IMR-90 (cell line): Measurements from ENCODE around the gene LAG3. TPM values are rescaled to one million over a fixed set of nuclear protein-coding genes. Genes with fewer than 3 reads are reported as not detected.

ENCODE experiments used
- ATAC-seq: fragments of 200-7000 bp; cut with Tn5 transposase; 2 replicates; pipeline ENCODE4 v1.9.1; 2020; ENCODE audit warnings: low read depth, mild to moderate bottlenecking, moderate library complexity
- BruUV-seq: library from RNA; stranded (reverse); fragments of 400-500 nt; replicated peaks from 2 replicates; lab custom pipeline; 2021; lab: Mats Ljungman, UMichigan
- CTCF ChIA-PET: fragments of 300-600 bp; formaldehyde crosslinking; extraction: SDS; loops from one replicate; lab custom pipeline; 2021; ENCODE audit warnings: antibody characterized with exemption; lab: Yijun Ruan, JAX
- POLR2A ChIA-PET: fragments of 300-600 bp; sonication (Branson Sonifier 250); formaldehyde crosslinking; loops from one replicate; lab custom pipeline; 2022; ENCODE audit warnings: antibody characterized with exemption; ENCODE audit not compliant: unreplicated experiment; lab: Charles Lee
- DNase-seq: peaks from one replicate; pipeline ENCODE4 v3.0.0; 2013
- H2AFZ ChIP-seq: replicated peaks from 2 replicates; pipeline ENCODE3; 2013; ENCODE audit warnings: low read length, mild to moderate bottlenecking; ENCODE audit not compliant: poor library complexity
- H2AK5ac ChIP-seq: 2 replicates; pipeline ENCODE4 v1.6.1; 2013; ENCODE audit warnings: low read depth, low read length, inconsistent platforms
- H2AK9ac ChIP-seq: replicated peaks from 2 replicates; pipeline ENCODE3; 2013; ENCODE audit warnings: mild to moderate bottlenecking, low read depth, low read length, moderate library complexity; ENCODE audit not compliant: poor library complexity
- H2BK120ac ChIP-seq: 2 replicates; pipeline ENCODE4 v1.6.1; 2013; ENCODE audit warnings: low read depth, low read length, inconsistent platforms
- H2BK15ac ChIP-seq: 3 replicates; pipeline ENCODE4 v1.6.1; 2013; ENCODE audit warnings: low read depth, low read length, inconsistent platforms
- H2BK20ac ChIP-seq: 2 replicates; pipeline ENCODE4 v1.6.1; 2013; ENCODE audit warnings: low read depth, mild to moderate bottlenecking, inconsistent platforms, low read length, moderate library complexity
- H2BK5ac ChIP-seq: 2 replicates; pipeline ENCODE4 v1.6.1; 2013; ENCODE audit warnings: mild to moderate bottlenecking, low read depth, low read length, inconsistent platforms; ENCODE audit not compliant: poor library complexity, severe bottlenecking
- H3K14ac ChIP-seq: replicated peaks from 2 replicates; pipeline ENCODE4 v1.6.1; 2013; ENCODE audit warnings: low read depth, low read length, inconsistent platforms
- H3K18ac ChIP-seq: 2 replicates; pipeline ENCODE4 v1.6.1; 2013; ENCODE audit warnings: low read depth, low read length, control low read depth
- H3K23ac ChIP-seq: 2 replicates; pipeline ENCODE4 v1.6.1; 2013; ENCODE audit warnings: low read depth, low read length, inconsistent platforms
- H3K27ac ChIP-seq: 2 replicates; pipeline ENCODE4 v1.5.1; 2013; ENCODE audit warnings: mild to moderate bottlenecking, control low read depth, low read length; ENCODE audit not compliant: insufficient read depth
- H3K27me3 ChIP-seq: 2 replicates; pipeline ENCODE4 v1.6.1; 2013; ENCODE audit warnings: low read length; ENCODE audit not compliant: control insufficient read depth, insufficient read depth
- H3K36me3 ChIP-seq: 2 replicates; pipeline ENCODE4 v1.6.1; 2013; ENCODE audit warnings: low read length, mixed read lengths; ENCODE audit not compliant: control insufficient read depth, insufficient read depth
- H3K4ac ChIP-seq: 2 replicates; pipeline ENCODE4 v1.6.1; 2013; ENCODE audit warnings: low read depth, low read length, inconsistent platforms
- H3K4me1 ChIP-seq: 2 replicates; pipeline ENCODE4 v1.6.1; 2013; ENCODE audit warnings: low read length, mixed read lengths; ENCODE audit not compliant: control insufficient read depth, insufficient read depth
- H3K4me2 ChIP-seq: 2 replicates; pipeline ENCODE4 v1.6.1; 2013; ENCODE audit warnings: low read depth, mild to moderate bottlenecking, control low read depth, low read length, moderate library complexity
- H3K4me3 ChIP-seq: 2 replicates; pipeline ENCODE4 v1.5.1; 2013; ENCODE audit warnings: low read depth, mild to moderate bottlenecking, control low read depth, low read length, moderate library complexity; ENCODE audit not compliant: insufficient read depth
- H3K56ac ChIP-seq: 2 replicates; pipeline ENCODE4 v1.6.1; 2013; ENCODE audit warnings: low read length, inconsistent platforms; ENCODE audit not compliant: insufficient read depth; ENCODE audit errors: extremely low read depth
- H3K79me1 ChIP-seq, 2 experiments: 2 replicates each; pipeline ENCODE4 v1.6.1; 2013; ENCODE audit warnings: low read length in 2 of 2, inconsistent platforms in 1 of 2, low read depth in 1 of 2
- H3K9ac ChIP-seq: 2 replicates; pipeline ENCODE4 v1.6.1; 2013; ENCODE audit warnings: low read depth, low read length, control low read depth
- H3K9me1 ChIP-seq: 2 replicates; pipeline ENCODE4 v1.6.1; 2013; ENCODE audit warnings: low read length, inconsistent platforms; ENCODE audit not compliant: insufficient read depth
- H3K9me3 ChIP-seq: 2 replicates; pipeline ENCODE4 v1.6.1; 2013; ENCODE audit warnings: low read length; ENCODE audit not compliant: control insufficient read depth, insufficient read depth
- H4K20me1 ChIP-seq: 2 replicates; pipeline ENCODE4 v1.6.1; 2013; ENCODE audit warnings: low read length, inconsistent platforms; ENCODE audit not compliant: insufficient read depth
- H4K5ac ChIP-seq: 2 replicates; pipeline ENCODE4 v1.6.1; 2013; ENCODE audit warnings: mild to moderate bottlenecking, low read depth, low read length, control low read depth
- H4K8ac ChIP-seq, 2 experiments: 2 replicates each; pipeline ENCODE4 v1.6.1; 2013; ENCODE audit warnings: low read depth in 2 of 2, low read length in 2 of 2, control low read depth in 1 of 2, inconsistent platforms in 1 of 2
- H4K91ac ChIP-seq: 2 replicates; pipeline ENCODE4 v1.6.1; 2013; ENCODE audit warnings: low read depth, low read length, inconsistent platforms; ENCODE audit not compliant: insufficient read depth
- BHLHE40 ChIP-seq: fragments of 150-350 bp; IDR thresholded peaks from 2 replicates; pipeline ENCODE4 v1.6.1; 2016; ENCODE audit warnings: mild to moderate bottlenecking, low read depth, low read length
- FOS ChIP-seq: fragments of 150-350 bp; IDR thresholded peaks from 2 replicates; pipeline ENCODE4 v1.6.1; 2016; ENCODE audit warnings: low read depth, low read length
- MAFK ChIP-seq: IDR thresholded peaks from 2 replicates; pipeline ENCODE4 v1.6.1; 2012; ENCODE audit warnings: low read depth, low read length, improper control_type of control experiment
- MAZ ChIP-seq: IDR thresholded peaks from 2 replicates; pipeline ENCODE4 v1.6.1; 2012; ENCODE audit warnings: low read depth, mild to moderate bottlenecking, low read length, improper control_type of control experiment, moderate library complexity, borderline replicate concordance
- MXI1 ChIP-seq: IDR thresholded peaks from 2 replicates; pipeline ENCODE4 v1.6.1; 2012; ENCODE audit warnings: low read depth, mild to moderate bottlenecking, low read length, moderate library complexity, borderline replicate concordance
- NFE2L2 ChIP-seq: fragments of 150-350 bp; IDR thresholded peaks from 2 replicates; pipeline ENCODE4 v1.6.1; 2016; ENCODE audit warnings: low read depth, mild to moderate bottlenecking, low read length
- POLR2A ChIP-seq: IDR thresholded peaks from 2 replicates; pipeline ENCODE4 v1.6.1; 2012; ENCODE audit warnings: mild to moderate bottlenecking, low read depth, low read length
- RAD21 ChIP-seq: IDR thresholded peaks from 2 replicates; pipeline ENCODE4 v1.6.1; 2012; ENCODE audit warnings: low read length, improper control_type of control experiment
- RCOR1 ChIP-seq: IDR thresholded peaks from 2 replicates; pipeline ENCODE4 v1.6.1; 2012; ENCODE audit warnings: mild to moderate bottlenecking, low read length, improper control_type of control experiment; ENCODE audit not compliant: insufficient replicate concordance
- RFX5 ChIP-seq: IDR thresholded peaks from 2 replicates; pipeline ENCODE4 v1.8.0; 2012; ENCODE audit warnings: low read depth, mild to moderate bottlenecking, low read length, moderate library complexity
- SMC3 ChIP-seq: fragments of 150-350 bp; IDR thresholded peaks from 2 replicates; pipeline ENCODE4 v1.6.1; 2016; ENCODE audit warnings: low read depth, mild to moderate bottlenecking, antibody characterized with exemption, low read length, moderate library complexity
- WGBS, 2 experiments: methylation state at CpG; one replicate each; pipeline versions ENCODE4 v1.1.5 to v1.1.7; 2013; ENCODE audit warnings: missing lambda C conversion rate in 2 of 2; ENCODE audit not compliant: insufficient read length in 1 of 2; ENCODE audit errors: extremely low coverage in 2 of 2; 5-methylcytosine and 5-hydroxymethylcytosine counted together
- dilution Hi-C: fragments of 300-500 bp; cut with HindIII; formaldehyde crosslinking; loops from one replicate; pipeline ENCODE4 v1.14.3; 2018; ENCODE audit warnings: low sequenced_read_pairs; ENCODE audit not compliant: unreplicated experiment
- in situ Hi-C: fragments of 300-500 bp; cut with MboI; formaldehyde crosslinking; loops from 3 replicates; pipeline ENCODE4 v1.14.3; 2019; ENCODE audit warnings: low sequenced_read_pairs, inconsistent platforms, mixed read lengths
- intact Hi-C: fragments of 100-400 bp; cut with micrococcal nuclease; formaldehyde crosslinking; loops from 2 replicates; pipeline ENCODE4 v1.10.0; 2022
- polyA plus RNA-seq, 3 experiments: library from polyadenylated mRNA; depleted of rRNA; stranded (reverse); fragments of >200 nt; gene quantifications; 2 replicates each; pipeline ENCODE4 v1.2.3, GENCODE V29; 2012; ENCODE audit warnings: low replicate concordance in 1 of 3
- total RNA-seq: library from RNA; depleted of rRNA; stranded (reverse); fragments of >200 nt; gene quantifications from 2 replicates; pipeline ENCODE4 v1.2.3, GENCODE V29; 2012
- TF ChIP-seq, protein P1 (sequence below): conservative IDR thresholded peaks from 2 replicates; pipeline ENCODE4 v1.5.1; 2012; ENCODE audit warnings: mild to moderate bottlenecking, low read depth, low read length, improper control_type of control experiment
- TF ChIP-seq, protein P2 (sequence below): fragments of 150-350 bp; IDR thresholded peaks from 2 replicates; pipeline ENCODE4 v1.6.1; 2017; ENCODE audit warnings: mild to moderate bottlenecking, antibody characterized with exemption, low read length, low read depth

LAG3 gene
- total and polyA plus RNA-seq, 2 of the 4 experiments (the other 2 are of a cell fraction): 0.41 TPM; not detected in 1

DNA sequence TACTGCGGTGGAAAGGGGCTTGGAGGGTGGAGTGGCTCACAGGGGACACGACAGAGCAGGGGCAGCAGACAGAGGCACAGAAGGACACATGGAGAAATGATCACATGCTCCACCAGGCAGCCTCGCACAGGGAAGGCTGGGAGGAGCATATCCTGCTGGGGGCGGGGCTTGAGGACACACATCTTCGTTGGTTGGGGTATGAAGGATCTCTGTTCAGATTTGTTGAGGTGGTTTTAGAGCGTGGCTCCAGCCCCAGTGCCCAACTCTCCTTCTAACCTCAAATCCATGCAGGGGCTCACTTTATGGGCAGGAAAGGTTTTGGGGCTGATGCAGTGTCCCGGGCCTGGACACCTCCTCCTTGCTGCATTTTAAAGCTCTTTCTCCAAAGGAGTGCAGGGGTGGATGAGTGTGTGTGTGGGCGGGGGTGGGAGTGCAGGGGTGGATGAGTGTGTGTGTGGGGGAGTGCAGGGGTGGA lies 55.2 kb downstream of the LAG3 start:
- ATAC-seq: peak; percentile 56
- no peaks in the 10 kb centered on the region for H3K9me3 ChIP-seq
- H3K4me3 ChIP-seq: no peak overlapping the region
- H2BK120ac ChIP-seq: peak overlapping the region; percentile 85; the same call in 1 of the 2 replicates
- peaks cover 21% of the 10 kb centered on the region for H3K36me3 ChIP-seq
- no peak overlapping the region for H3K18ac ChIP-seq
- no peaks in the 10 kb centered on the region; the same call in 1 of the 2 replicates for H3K27me3 ChIP-seq
- H2BK15ac ChIP-seq: no peak overlapping the region
- H3K14ac ChIP-seq: peak overlapping the region; percentile 98
- TF ChIP-seq NFE2L2 (no peak), RFX5 (no peak), SMC3 (no peak), BHLHE40 (no peak), MAFK (no peak), RCOR1 (no peak), FOS (no peak), RAD21 (no peak), MAZ (no peak), MXI1 (peak; percentile 71; the same call in 1 of the 2 replicates), POLR2A (no peak)
- TF ChIP-seq, protein P1, sequence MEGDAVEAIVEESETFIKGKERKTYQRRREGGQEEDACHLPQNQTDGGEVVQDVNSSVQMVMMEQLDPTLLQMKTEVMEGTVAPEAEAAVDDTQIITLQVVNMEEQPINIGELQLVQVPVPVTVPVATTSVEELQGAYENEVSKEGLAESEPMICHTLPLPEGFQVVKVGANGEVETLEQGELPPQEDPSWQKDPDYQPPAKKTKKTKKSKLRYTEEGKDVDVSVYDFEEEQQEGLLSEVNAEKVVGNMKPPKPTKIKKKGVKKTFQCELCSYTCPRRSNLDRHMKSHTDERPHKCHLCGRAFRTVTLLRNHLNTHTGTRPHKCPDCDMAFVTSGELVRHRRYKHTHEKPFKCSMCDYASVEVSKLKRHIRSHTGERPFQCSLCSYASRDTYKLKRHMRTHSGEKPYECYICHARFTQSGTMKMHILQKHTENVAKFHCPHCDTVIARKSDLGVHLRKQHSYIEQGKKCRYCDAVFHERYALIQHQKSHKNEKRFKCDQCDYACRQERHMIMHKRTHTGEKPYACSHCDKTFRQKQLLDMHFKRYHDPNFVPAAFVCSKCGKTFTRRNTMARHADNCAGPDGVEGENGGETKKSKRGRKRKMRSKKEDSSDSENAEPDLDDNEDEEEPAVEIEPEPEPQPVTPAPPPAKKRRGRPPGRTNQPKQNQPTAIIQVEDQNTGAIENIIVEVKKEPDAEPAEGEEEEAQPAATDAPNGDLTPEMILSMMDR: no peak
- TF ChIP-seq, protein P2, sequence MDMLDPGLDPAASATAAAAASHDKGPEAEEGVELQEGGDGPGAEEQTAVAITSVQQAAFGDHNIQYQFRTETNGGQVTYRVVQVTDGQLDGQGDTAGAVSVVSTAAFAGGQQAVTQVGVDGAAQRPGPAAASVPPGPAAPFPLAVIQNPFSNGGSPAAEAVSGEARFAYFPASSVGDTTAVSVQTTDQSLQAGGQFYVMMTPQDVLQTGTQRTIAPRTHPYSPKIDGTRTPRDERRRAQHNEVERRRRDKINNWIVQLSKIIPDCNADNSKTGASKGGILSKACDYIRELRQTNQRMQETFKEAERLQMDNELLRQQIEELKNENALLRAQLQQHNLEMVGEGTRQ: peak; percentile 85
- peak overlapping the region; percentile 88 for H4K91ac ChIP-seq
- peak overlapping the region; percentile 97 for H3K4ac ChIP-seq
- H2BK20ac ChIP-seq: no peak overlapping the region
- peaks cover 9% of the 10 kb centered on the region; the same call in 1 of the 2 replicates for H4K20me1 ChIP-seq
- H3K4me2 ChIP-seq: peak overlapping the region; percentile 80
- peaks cover 15% of the 10 kb centered on the region for H3K4me1 ChIP-seq
- peak; percentile 79 for DNase-seq
- peaks cover 11 to 66% of the 10 kb centered on the region in 2 experiments for H3K79me1 ChIP-seq
- peak overlapping the region; percentile 93 for H2AK9ac ChIP-seq
- peak overlapping the region; percentile 83; the same call in 1 of the 2 replicates for H3K23ac ChIP-seq
- ChIA-PET CTCF (no interaction called here), POLR2A (interaction anchor here (0.8 kb wide), 1 partner anchor 257 kb away, joined by 3 read pairs; no protein-coding TSS in a partner anchor)
- dilution Hi-C loops: no loop called here
- peak overlapping the region; percentile 55 for H3K9ac ChIP-seq
- no peak overlapping the region for H4K5ac ChIP-seq
- no TSS peak for BruUV-seq
- in situ Hi-C loops: loop anchor here (5.0 to 10.0 kb wide), 2 partner anchors 75 to 213 kb away; partner anchors contain the start of gene MLF2
- intact Hi-C loops: loop anchor here (5.0 kb wide), 1 partner anchor 140 kb away; the partner anchor contains the start of gene ZNF384
- H4K8ac ChIP-seq: peak overlapping the region; percentile 3 to 89
- H3K56ac ChIP-seq: no peak overlapping the region
- peaks cover 6% of the 10 kb centered on the region for H3K9me1 ChIP-seq
- WGBS, 2 experiments: no CpG with 5 or more reads among the region's 8 CpGs
- peak overlapping the region; percentile 89 for H2AFZ ChIP-seq
- peak overlapping the region; percentile 97 for H2AK5ac ChIP-seq
- peak overlapping the region; percentile 71 for H2BK5ac ChIP-seq
- H3K27ac ChIP-seq: peak overlapping the region; percentile 63
